ENCODE measurements around the gene DTX4.

Gene DTX4

DNA sequence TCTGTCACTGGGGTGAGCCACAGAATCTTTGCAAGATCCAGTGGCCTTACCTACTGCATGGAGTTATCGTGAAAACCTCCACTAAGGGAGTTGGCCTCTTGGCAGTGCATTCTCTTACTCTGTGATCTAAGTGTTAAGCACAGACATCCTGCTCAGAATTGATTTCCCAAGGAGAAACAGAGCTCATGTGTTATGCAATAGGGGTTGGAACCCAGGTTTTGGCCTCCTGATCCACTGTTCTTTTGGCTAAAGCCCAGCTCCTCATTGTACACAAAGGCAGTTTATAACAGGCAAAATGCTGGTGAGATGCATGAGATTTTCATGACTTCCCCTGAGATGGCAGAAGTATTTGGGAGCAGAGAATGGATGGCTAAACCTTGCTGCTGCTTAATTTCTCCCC, 11.8 kb downstream of the DTX4 start:
- ChIA-PET POLR2A (no interaction called here), CTCF (no interaction called here)
- no peak for TF ChIP-seq SUZ12 (IDR thresholded peaks at IDR 0.05)
- TF ChIP-seq NFRKB (IDR thresholded peaks at IDR 0.05), result no peak
- TF ChIP-seq, protein P1, sequence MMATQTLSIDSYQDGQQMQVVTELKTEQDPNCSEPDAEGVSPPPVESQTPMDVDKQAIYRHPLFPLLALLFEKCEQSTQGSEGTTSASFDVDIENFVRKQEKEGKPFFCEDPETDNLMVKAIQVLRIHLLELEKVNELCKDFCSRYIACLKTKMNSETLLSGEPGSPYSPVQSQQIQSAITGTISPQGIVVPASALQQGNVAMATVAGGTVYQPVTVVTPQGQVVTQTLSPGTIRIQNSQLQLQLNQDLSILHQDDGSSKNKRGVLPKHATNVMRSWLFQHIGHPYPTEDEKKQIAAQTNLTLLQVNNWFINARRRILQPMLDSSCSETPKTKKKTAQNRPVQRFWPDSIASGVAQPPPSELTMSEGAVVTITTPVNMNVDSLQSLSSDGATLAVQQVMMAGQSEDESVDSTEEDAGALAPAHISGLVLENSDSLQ (IDR thresholded peaks at IDR 0.05), result no peak
- no peak for TF ChIP-seq BHLHE40 (IDR thresholded peaks at IDR 0.05; ENCODE audit: borderline replicate concordance)
- no peak for TF ChIP-seq HDGF (IDR thresholded peaks at IDR 0.05; ENCODE audit: borderline replicate concordance)
- TF ChIP-seq SP1 (IDR thresholded peaks at IDR 0.05), result no peak
- no peak for TF ChIP-seq LEF1 (IDR thresholded peaks at IDR 0.05; ENCODE audit: borderline replicate concordance)
- no peak for TF ChIP-seq FOXA1 (IDR thresholded peaks at IDR 0.05)
- no peak for DNase-seq (ENCODE audit: extremely low spot score)

DNA sequence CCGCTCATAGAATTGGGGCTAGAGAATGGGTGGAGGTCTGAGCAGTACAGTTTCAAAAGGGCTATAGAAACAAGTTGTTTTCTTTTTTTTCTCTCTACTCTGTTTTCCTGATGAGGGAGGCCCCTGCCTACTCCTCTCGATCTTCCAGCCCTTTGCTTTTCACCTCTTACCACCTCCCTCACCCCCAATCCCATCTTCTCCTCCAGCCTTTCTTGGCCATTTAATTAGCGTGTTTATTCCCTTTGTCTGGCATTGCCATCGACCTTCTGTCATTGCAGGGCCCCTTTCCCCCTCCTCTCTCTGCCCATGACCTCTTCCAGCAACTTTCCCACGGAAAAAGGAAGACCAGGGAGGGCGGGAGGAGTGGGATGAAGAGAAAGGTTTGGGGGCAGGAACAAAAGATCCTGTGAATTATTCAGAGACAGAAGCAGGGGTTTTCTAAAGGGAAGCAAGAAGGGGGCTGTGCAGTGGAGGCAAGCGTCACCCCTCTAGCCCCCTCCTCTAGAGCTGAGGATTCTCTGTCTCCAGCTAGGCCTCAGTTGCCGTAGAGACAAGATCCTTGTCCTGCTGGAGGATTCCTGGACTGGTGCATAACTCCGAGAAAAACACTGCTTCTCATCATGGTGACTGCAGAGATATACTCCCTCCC, 12.9 kb downstream of the DTX4 start:
- ChIA-PET POLR2A (no interaction called here), CTCF (interaction anchor here (2.4 kb wide), 1 partner anchor 13 kb away, joined by 13 read pairs; the partner anchor contains the start of gene DTX4)
- TF ChIP-seq SUZ12 (IDR thresholded peaks at IDR 0.05) (no peak), SP1 (IDR thresholded peaks at IDR 0.05) (no peak), ARNT (IDR thresholded peaks at IDR 0.05) (no peak), FOXA1 (IDR thresholded peaks at IDR 0.05) (no peak), ELF4 (IDR thresholded peaks at IDR 0.05) (no peak), FOXK2 (IDR thresholded peaks at IDR 0.05) (no peak), FOXM1 (IDR thresholded peaks at IDR 0.05; ENCODE audit: borderline replicate concordance) (no peak), LEF1 (IDR thresholded peaks at IDR 0.05; ENCODE audit: borderline replicate concordance) (no peak), L3MBTL2 (conservative IDR thresholded peaks at IDR 0.05) (no peak)
- DNase-seq (ENCODE audit: extremely low spot score), result no peak

DNA sequence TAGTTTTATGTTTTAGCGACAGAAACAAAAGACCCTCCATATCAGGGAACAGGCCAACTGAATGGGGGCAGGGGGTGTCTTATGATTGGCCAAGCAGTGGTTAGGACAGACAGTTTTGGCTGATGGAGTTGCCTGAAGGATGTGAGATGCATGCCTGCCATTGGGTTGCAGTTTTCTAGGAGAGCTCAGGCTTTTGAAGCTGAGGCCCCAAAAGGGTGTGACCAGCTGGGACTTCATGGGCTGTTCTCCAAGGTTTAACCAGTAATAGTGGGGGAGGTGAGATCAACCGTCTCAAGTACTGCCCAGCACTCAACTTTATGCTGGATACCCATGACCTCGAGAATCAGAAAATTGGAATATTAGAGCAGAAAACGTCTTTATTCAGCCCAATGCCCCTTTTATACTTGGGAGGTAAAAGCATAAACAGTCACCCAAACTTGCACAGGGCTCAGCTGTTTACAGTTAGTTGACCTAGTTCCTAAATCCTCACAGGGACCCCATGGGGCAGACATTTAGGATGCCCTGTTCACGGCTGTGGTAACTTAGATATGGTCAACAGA, 13.5 kb downstream of the DTX4 start:
- CTCF ChIA-PET, result interaction anchor here (1.1 to 2.4 kb wide), 2 partner anchors 8 to 14 kb away, joined by 3 to 13 read pairs; partner anchors contain the start of gene DTX4
- no peak for DNase-seq (ENCODE audit: extremely low spot score)
- POLR2A ChIA-PET, result no interaction called here
- TF ChIP-seq FOXA1 (IDR thresholded peaks at IDR 0.05) (no peak), L3MBTL2 (conservative IDR thresholded peaks at IDR 0.05) (no peak), TARDBP (IDR thresholded peaks at IDR 0.05) (no peak), ARNT (IDR thresholded peaks at IDR 0.05) (no peak), ELF4 (IDR thresholded peaks at IDR 0.05) (no peak), SP1 (IDR thresholded peaks at IDR 0.05) (no peak), NFRKB (IDR thresholded peaks at IDR 0.05) (no peak), FOXM1 (IDR thresholded peaks at IDR 0.05; ENCODE audit: borderline replicate concordance) (no peak), LEF1 (IDR thresholded peaks at IDR 0.05; ENCODE audit: borderline replicate concordance) (no peak), CTBP1 (IDR thresholded peaks at IDR 0.05; ENCODE audit: borderline replicate concordance) (no peak), HDGF (IDR thresholded peaks at IDR 0.05; ENCODE audit: borderline replicate concordance) (no peak), BHLHE40 (IDR thresholded peaks at IDR 0.05; ENCODE audit: borderline replicate concordance) (no peak), ZNF384 (IDR thresholded peaks at IDR 0.05) (no peak), FOXK2 (IDR thresholded peaks at IDR 0.05) (no peak)
- TF ChIP-seq, protein P1 (IDR thresholded peaks at IDR 0.05), result no peak

DNA sequence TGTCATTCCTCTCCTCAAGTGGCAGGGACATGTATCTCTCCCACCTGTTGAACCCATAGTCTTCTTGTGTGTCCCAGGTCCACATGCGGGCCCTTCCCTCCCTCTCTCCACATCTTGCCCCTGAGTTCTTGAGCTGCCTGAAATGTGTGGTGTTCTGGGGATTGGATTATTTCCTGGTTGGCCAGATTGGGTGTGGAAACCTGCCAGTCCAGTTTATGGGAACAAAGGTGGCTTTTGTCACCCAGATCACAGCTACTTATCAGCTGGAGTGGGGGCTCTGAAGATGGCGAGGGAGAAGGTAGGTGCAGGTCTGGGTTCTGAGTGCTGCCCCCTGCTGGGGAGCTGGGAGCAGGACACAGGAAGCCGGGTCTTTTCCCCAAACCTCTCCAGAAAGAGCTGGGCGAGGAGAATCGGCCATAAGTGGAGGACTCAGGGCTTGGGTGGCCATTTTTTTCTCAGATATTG, 14.2 kb downstream of the DTX4 start:
- POLR2A ChIA-PET, result no interaction called here
- TF ChIP-seq ELF4 (IDR thresholded peaks at IDR 0.05) (no peak), FOXM1 (IDR thresholded peaks at IDR 0.05; ENCODE audit: borderline replicate concordance) (no peak), CTBP1 (IDR thresholded peaks at IDR 0.05; ENCODE audit: borderline replicate concordance) (no peak), FOXA1 (IDR thresholded peaks at IDR 0.05) (no peak), SUZ12 (IDR thresholded peaks at IDR 0.05) (no peak), FOXK2 (IDR thresholded peaks at IDR 0.05) (no peak), SP1 (IDR thresholded peaks at IDR 0.05) (no peak), LEF1 (IDR thresholded peaks at IDR 0.05; ENCODE audit: borderline replicate concordance) (no peak), ZNF384 (IDR thresholded peaks at IDR 0.05) (no peak), BHLHE40 (IDR thresholded peaks at IDR 0.05; ENCODE audit: borderline replicate concordance) (no peak), ARNT (IDR thresholded peaks at IDR 0.05) (no peak), TARDBP (IDR thresholded peaks at IDR 0.05) (no peak), HDGF (IDR thresholded peaks at IDR 0.05; ENCODE audit: borderline replicate concordance) (no peak), NFRKB (IDR thresholded peaks at IDR 0.05) (no peak), L3MBTL2 (conservative IDR thresholded peaks at IDR 0.05) (no peak)
- TF ChIP-seq, protein P1 (IDR thresholded peaks at IDR 0.05), result no peak
- DNase-seq (ENCODE audit: extremely low spot score), result peak; percentile 56
- CTCF ChIA-PET, result interaction anchor here (0.6 to 2.4 kb wide), 7 partner anchors 9 to 232 kb away, joined by 3 to 13 read pairs (median 4); partner anchors contain the start of gene DTX4

DNA sequence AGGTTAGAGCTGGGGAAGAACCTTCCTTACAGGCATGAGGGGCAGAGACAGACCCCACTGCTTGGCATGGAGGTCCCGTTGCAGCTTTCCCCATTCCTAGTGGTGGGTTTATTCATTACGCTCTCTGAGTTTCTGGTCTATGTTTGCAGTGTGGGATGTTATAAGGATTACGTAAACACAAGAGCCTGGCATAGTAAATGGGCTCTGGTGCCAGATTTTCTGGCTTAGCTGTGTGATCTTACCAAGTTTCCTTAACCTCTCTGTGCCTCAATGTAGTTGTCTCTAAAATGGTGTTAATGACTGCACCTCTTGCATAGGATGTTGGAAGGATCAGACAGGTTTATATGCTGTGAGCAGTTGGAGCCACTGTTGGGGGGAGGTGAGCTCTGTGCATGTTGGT, 15.1 kb downstream of the DTX4 start:
- ChIA-PET CTCF (interaction anchor here (0.8 to 2.4 kb wide), 3 partner anchors 9 to 16 kb away, joined by 3 to 13 read pairs (median 6); partner anchors contain the start of gene DTX4), POLR2A (no interaction called here)
- no peak for TF ChIP-seq L3MBTL2 (conservative IDR thresholded peaks at IDR 0.05)
- TF ChIP-seq TARDBP (IDR thresholded peaks at IDR 0.05), result no peak
- no peak for TF ChIP-seq FOXK2 (IDR thresholded peaks at IDR 0.05)
- TF ChIP-seq ZNF384 (IDR thresholded peaks at IDR 0.05), result no peak
- TF ChIP-seq LEF1 (IDR thresholded peaks at IDR 0.05; ENCODE audit: borderline replicate concordance), result no peak
- no peak for TF ChIP-seq BHLHE40 (IDR thresholded peaks at IDR 0.05; ENCODE audit: borderline replicate concordance)
- TF ChIP-seq CTBP1 (IDR thresholded peaks at IDR 0.05; ENCODE audit: borderline replicate concordance), result no peak
- DNase-seq (ENCODE audit: extremely low spot score), result no peak

DNA sequence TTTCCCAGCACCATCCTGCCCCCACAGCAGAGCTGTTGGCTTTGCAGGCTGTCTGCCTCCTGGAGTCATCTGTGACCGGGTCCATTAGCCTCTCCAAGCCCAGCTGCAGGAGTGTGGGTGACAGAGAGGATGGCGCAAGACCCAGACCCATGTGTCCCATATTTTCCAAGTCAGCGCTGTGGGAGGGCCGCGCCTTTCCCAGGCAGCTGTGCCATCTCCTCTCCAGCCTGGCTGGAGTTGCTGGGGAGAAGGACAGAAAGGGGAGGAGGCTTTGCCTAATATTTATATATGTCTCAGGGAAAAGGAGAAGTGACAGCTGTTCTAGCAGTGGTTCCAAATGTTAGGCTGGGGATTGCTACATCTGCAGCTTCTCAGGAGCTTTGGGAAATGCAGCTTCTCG, 15.7 kb downstream of the DTX4 start:
- DNase-seq (ENCODE audit: extremely low spot score), result no peak
- TF ChIP-seq ELF4 (IDR thresholded peaks at IDR 0.05) (no peak), ARNT (IDR thresholded peaks at IDR 0.05) (no peak), L3MBTL2 (conservative IDR thresholded peaks at IDR 0.05) (no peak), BHLHE40 (IDR thresholded peaks at IDR 0.05; ENCODE audit: borderline replicate concordance) (no peak), NFRKB (IDR thresholded peaks at IDR 0.05) (no peak), CTBP1 (IDR thresholded peaks at IDR 0.05; ENCODE audit: borderline replicate concordance) (no peak), FOXA1 (IDR thresholded peaks at IDR 0.05) (no peak), LEF1 (IDR thresholded peaks at IDR 0.05; ENCODE audit: borderline replicate concordance) (no peak), FOXM1 (IDR thresholded peaks at IDR 0.05; ENCODE audit: borderline replicate concordance) (no peak), HDGF (IDR thresholded peaks at IDR 0.05; ENCODE audit: borderline replicate concordance) (no peak)
- TF ChIP-seq, protein P1 (IDR thresholded peaks at IDR 0.05), result no peak
- ChIA-PET POLR2A (no interaction called here), CTCF (no interaction called here)
